Stimulated activated CD8-positive, alpha-beta memory T cell treated with anti-CD3 and anti-CD28 coated beads, Interleukin-12 subunit alpha, Interleukin-12 subunit beta, amount 100 ng/mL, for 4 hours (primary cell): ENCODE data around the gene CATSPERD.
"Not testable (repeated sequence)": the region's sequence is repeated elsewhere in the genome, so short reads cannot be mapped to it uniquely, and the experiment has no call there.

Experiments used
- DNase-seq: peaks from one replicate; pipeline ENCODE4 v3.0.0-alpha.2; 2020; ENCODE audit warnings: low read depth

The CATSPERD gene

GRCh38 chr19:5697022-5697889 lies 23.2 kb upstream of the CATSPERD start:
- DNase-seq, result no peak

- no peak for DNase-seq
Observed at GRCh38 chr19:5697890-5698634, 22.4 kb upstream of the CATSPERD start.

GRCh38 chr19:5698635-5699422 lies 21.6 kb upstream of the CATSPERD start:
- no peak for DNase-seq

GRCh38 chr19:5700455-5701092 lies 19.9 kb upstream of the CATSPERD start:
- DNase-seq, result no peak

- not testable (repeated sequence) for DNase-seq
Observed at GRCh38 chr19:5702053-5702410, 18.4 kb upstream of the CATSPERD start.

- DNase-seq, result no peak
Observed at GRCh38 chr19:5703819-5704818, 16.3 kb upstream of the CATSPERD start.

GRCh38 chr19:5705552-5705951 lies 14.9 kb upstream of the CATSPERD start:
- no peak for DNase-seq

GRCh38 chr19:5706876-5707573 lies 13.4 kb upstream of the CATSPERD start:
- DNase-seq, result no peak

GRCh38 chr19:5707576-5708575 lies 12.6 kb upstream of the CATSPERD start:
- no peak for DNase-seq

- no peak for DNase-seq
Observed at GRCh38 chr19:5711025-5711424, 9.4 kb upstream of the CATSPERD start.

GRCh38 chr19:5711713-5712161 lies 8.7 kb upstream of the CATSPERD start:
- no peak for DNase-seq

GRCh38 chr19:5713228-5713627 lies 7.2 kb upstream of the CATSPERD start:
- DNase-seq, result no peak

- no peak for DNase-seq
Observed at GRCh38 chr19:5714816-5715215, 5.6 kb upstream of the CATSPERD start.

GRCh38 chr19:5717215-5717935 lies 3.1 kb upstream of the CATSPERD start:
- no peak for DNase-seq

GRCh38 chr19:5718037-5718578 lies 2.3 kb upstream of the CATSPERD start:
- no peak for DNase-seq

GRCh38 chr19:5718579-5719273 lies 1.7 kb upstream of the CATSPERD start:
- no peak for DNase-seq

- no peak for DNase-seq
Observed at GRCh38 chr19:5719274-5719960, 1.0 kb upstream of the CATSPERD start.
